ENCODE results near the gene FRZB.

The FRZB gene

GRCh38 chr2:182836451-182836850 lies 30.0 kb downstream of the FRZB start:
- DNase-seq (no peak), ATAC-seq (no peak)

- ATAC-seq (no peak), DNase-seq (no peak)
Measured at GRCh38 chr2:182834293-182834692, 32.1 kb downstream of the FRZB start.

GRCh38 chr2:182833084-182833854 lies 33.2 kb downstream of the FRZB start:
- no peak for DNase-seq
- ATAC-seq = no peak

- ATAC-seq (no peak), DNase-seq (no peak)
Measured at GRCh38 chr2:182831921-182832320, 34.5 kb downstream of the FRZB start.

GRCh38 chr2:182831101-182831500 lies 35.3 kb downstream of the FRZB start:
- DNase-seq (no peak), ATAC-seq (no peak)

GRCh38 chr2:182827182-182827879 lies 39.1 kb downstream of the FRZB start:
- DNase-seq (no peak), ATAC-seq (no peak)

- ATAC-seq = no peak
- DNase-seq = no peak
Measured at GRCh38 chr2:182826496-182826895, 39.9 kb downstream of the FRZB start.

- DNase-seq (no peak), ATAC-seq (no peak)
Measured at GRCh38 chr2:182826064-182826463, 40.4 kb downstream of the FRZB start.

- ATAC-seq (no peak), DNase-seq (no peak)
Measured at GRCh38 chr2:182824767-182825158, 41.7 kb downstream of the FRZB start.

GRCh38 chr2:182824056-182824766 lies 42.2 kb downstream of the FRZB start:
- DNase-seq = no peak
- no peak for ATAC-seq

GRCh38 chr2:182822733-182823132 lies 43.7 kb downstream of the FRZB start:
- DNase-seq (no peak), ATAC-seq (no peak)

GRCh38 chr2:182821182-182821581 lies 45.3 kb downstream of the FRZB start:
- DNase-seq = no peak
- no peak for ATAC-seq

GRCh38 chr2:182819412-182819811 lies 47.0 kb downstream of the FRZB start:
- no peak for DNase-seq
- ATAC-seq = no peak

- DNase-seq = no peak
- ATAC-seq = no peak
Measured at GRCh38 chr2:182818925-182819324, 47.5 kb downstream of the FRZB start.

GRCh38 chr2:182818501-182818900 lies 47.9 kb downstream of the FRZB start:
- no peak for DNase-seq
- ATAC-seq = no peak

GRCh38 chr2:182817558-182817957 lies 48.9 kb downstream of the FRZB start:
- DNase-seq (no peak), ATAC-seq (no peak)

- no peak for ATAC-seq
- DNase-seq = no peak
Measured at GRCh38 chr2:182816866-182817265, 49.6 kb downstream of the FRZB start.

- no peak for ATAC-seq
- DNase-seq = no peak
Measured at GRCh38 chr2:182814804-182815203, 51.6 kb downstream of the FRZB start.

GRCh38 chr2:182814380-182814779 lies 52.1 kb downstream of the FRZB start:
- ATAC-seq (no peak), DNase-seq (no peak)

- ATAC-seq (no peak), DNase-seq (no peak)
Measured at GRCh38 chr2:182810087-182810486, 56.4 kb downstream of the FRZB start.

GRCh38 chr2:182807319-182807718 lies 59.1 kb downstream of the FRZB start:
- DNase-seq (no peak), ATAC-seq (no peak)

- ATAC-seq (no peak), DNase-seq (no peak)
Measured at GRCh38 chr2:182804128-182804527, 62.3 kb downstream of the FRZB start.

- DNase-seq (no peak), ATAC-seq (no peak)
Measured at GRCh38 chr2:182798736-182799135, 67.7 kb downstream of the FRZB start.
